GM21717 (cell line): ENCODE data around the gene MAP4K3.

ENCODE experiments used
- ATAC-seq: cut with Tn5 transposase; IDR thresholded peaks from one replicate; pipeline ENCODE4 v1.9.1; 2021; ENCODE audit warnings: mild to moderate bottlenecking, moderate library complexity; ENCODE audit not compliant: unreplicated experiment

The MAP4K3 gene

DNA sequence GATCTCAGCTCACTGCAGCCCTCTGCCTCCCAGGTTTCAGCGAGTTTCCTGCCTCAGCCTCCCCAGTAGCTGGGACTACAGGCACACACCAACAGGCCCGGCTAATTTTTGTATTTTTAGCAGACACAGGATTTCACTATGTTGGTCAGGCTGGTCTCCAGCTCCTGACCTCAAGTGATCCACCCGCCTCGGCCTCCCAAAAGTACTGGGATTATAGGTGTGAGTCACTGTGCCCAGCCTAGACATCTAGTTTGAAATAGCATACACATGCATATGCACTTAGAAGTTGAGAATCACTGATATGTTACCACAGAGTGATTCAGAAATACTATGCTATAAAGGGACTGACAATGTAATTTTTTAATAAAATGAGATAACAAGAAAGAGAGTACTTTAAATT, 123.5 kb downstream of the MAP4K3 start:
- ATAC-seq: no peak

DNA sequence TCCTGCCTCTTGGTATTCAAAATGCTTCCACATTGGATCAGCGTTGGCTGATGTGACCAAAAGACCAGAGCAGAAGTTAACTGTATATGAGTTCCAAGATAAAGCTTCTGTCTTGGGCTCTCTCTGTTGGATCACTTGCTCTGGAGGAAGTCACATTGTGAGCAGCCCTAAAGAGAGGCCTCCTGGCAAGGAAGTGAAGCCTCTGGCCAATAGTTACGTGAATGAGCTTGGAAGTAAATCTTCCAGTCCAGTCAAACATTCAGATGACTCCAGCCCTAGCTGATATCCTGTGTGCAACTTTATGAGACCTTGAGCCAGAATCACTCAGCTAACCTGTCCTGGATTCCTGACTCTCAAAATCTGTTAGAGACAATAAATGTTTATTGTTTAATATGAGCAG, 125.6 kb downstream of the MAP4K3 start:
- ATAC-seq: no peak

DNA sequence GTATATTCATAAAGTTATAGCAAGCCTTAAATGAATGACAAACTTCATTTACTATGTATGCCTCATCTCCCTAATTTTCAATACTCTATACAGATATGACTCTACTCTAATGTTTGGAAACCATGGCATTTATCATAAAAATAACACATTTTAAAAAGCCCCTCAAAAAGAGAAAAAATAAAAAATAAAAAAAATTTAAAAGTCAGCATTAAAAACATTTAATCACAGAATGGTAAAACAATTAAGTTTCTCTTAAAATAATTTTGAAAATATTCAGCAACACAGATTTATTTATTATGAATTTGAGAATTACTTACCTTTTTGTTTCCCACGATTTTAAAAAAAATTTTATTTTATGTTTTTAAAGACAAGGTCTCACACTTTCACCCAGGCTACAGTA, 128.3 kb downstream of the MAP4K3 start:
- ATAC-seq: no peak

DNA sequence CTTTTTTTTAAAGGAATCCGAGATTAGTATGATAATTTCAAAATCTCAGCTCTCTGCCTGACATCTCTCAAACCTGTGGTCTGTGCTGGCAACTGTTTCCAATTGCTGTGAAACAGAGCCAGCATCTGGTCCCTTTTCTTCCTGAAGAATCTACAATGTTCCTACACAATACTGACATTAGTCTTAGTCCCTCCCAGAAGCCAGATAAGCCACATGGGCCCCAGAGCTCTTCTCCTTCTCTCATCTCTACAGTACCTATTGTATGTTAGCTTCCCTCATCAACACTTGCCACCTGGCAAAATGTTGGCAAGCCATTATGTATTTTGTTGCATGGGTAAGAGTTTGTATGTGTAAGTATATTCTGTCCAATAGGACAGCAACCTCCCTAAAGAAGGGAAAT, 130.5 kb downstream of the MAP4K3 start:
- no peak for ATAC-seq

DNA sequence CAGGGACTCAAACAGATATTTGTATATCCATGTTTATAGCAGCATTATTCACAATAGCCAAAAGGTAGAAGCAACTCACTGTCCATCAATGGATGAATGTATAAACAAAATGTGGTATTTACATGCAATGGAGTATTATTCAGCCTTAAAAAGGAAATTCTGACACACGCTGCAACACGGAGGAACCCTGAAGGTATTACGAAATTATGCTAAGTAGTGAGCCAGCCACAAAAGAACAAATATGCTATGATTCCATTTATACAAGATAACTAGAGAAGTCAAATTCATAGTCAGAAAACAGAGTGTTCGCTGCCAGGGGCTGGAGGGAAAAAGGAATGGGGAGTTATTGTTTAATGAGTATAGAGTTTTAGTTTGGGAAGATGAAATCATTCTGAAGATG, 132.4 kb downstream of the MAP4K3 start:
- no peak for ATAC-seq

DNA sequence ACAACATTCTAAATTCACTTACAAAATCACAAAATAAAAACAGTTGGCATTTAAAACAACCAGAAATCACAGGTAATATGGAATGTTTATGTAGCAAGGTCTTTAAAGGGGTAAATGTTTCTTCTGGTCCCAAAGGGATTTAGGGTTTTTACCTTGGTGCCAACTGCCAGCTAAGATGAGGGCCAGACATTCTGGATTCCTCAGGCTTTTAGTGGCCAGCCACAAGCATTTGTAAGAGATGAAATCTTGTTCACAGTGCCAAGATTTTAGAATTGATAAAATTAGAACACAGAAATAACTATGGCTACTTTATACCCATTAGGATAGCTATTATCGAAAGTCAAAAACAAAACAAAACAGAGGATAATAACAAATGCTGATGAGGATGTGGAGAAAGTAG, 132.9 kb downstream of the MAP4K3 start:
- ATAC-seq: no peak

DNA sequence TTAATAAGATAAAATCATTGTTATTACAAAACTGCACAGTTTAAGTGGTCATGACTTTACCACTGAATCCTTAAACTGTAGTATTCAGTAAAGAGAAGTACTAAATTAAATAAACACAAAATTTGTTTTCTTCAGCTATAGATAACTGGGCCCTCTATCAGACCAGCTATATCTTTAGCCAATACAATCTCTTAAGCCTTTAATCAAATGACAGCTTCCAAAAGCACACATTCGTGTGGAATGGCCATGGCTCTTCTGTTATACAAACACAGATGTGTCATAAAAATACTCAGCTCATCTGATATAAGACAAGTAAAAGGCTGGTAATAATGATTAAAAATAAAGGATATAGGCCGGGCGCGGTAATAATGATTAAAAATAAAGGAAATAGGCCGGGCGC, 135.7 kb downstream of the MAP4K3 start:
- ATAC-seq: no peak

DNA sequence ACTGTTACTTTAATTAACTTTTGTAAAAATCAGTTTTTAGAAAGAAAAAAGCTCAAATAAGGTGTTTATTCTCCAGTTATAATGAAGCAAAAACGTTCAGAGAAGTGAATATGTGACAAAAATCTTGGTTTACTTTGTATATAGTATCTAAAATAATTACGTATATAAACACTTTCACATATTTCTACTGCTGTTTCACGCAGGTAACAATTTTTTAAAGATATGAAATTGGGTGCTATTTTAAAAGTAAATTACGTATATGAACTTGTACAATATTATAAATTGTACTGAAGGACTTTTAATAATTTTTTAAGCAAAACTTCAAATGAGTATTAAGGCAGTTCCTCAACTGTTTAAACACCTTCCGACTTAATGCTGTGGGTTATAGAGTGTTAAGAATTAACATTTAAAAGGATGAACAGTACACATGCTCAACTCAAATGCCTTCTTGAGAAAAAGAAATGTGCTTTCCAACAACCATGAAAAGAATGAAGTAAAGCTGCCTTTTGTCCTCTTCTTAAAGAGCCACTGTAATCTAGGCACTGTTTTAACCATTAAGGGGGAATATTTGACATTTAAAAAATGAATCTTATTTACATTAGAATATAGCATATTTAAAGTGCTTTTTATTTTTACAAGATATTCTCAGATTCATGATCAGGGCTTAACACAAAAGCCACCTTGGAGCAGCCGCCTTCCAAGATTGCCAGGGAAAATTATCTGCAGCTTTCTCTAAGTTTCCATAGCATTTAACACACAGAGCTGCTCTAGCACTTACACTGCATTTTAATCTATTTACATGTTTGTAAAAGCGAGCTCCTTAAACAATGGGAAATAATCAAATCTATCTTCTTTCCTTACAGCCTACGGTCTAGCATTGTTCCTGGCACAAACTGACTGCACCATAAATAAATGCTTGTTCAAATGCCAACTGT, 136.8 kb downstream of the MAP4K3 start:
- no peak for ATAC-seq

DNA sequence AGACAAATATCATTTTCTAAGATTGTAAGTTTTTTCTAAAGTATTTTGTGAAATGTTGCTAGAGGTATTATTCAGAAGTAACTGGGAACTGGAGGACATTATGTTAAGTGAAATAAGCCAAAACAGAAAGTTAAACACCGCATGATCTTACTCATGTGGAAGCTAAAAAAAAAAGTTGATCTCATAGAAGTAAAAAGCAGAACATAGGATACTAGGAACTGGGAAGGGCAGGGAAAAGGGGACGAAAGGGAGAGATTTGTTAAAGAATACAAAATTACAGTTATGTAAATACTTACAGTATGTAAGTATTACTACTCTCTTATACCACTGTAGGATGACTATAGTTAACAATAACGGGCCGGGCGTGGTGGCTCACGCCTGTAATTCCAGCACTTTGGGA, 146.7 kb downstream of the MAP4K3 start:
- ATAC-seq: no peak

DNA sequence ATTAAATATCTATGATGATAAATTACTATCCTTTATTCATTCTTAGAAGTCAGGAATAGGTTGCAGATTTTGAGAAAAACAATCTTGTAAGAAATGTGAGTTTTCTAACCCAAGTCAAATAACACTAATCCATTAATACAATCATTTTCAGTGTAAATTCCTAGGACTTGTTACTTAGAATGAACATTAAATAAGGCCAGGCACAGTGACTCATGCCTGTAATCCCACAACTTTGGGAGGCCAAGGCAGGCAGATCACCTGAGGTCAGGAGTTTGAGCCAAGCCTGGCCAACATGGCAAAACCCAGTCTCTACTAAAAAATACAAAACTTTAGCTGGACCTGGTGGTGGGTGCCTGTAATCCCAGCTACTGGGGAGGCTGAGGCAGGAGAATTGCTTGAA, 147.5 kb downstream of the MAP4K3 start:
- no peak for ATAC-seq

DNA sequence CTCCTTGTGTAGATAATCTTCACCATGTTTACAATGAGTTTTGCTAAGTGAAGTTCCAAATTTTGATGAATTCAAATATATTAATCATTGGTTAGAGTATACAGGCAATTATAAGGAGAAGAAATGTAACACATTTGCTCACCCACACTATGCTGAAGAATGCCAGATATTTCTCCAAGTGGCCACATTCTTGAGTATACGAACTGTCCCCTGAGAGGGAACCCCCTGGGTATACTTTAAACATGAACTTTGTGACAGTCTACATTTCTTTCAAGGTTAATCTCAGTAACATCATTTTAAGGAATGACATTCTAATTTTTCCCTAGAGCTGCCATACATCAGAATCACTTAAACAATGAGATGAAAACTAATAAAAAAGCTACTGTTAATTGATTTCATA, 153.5 kb downstream of the MAP4K3 start:
- ATAC-seq: no peak

DNA sequence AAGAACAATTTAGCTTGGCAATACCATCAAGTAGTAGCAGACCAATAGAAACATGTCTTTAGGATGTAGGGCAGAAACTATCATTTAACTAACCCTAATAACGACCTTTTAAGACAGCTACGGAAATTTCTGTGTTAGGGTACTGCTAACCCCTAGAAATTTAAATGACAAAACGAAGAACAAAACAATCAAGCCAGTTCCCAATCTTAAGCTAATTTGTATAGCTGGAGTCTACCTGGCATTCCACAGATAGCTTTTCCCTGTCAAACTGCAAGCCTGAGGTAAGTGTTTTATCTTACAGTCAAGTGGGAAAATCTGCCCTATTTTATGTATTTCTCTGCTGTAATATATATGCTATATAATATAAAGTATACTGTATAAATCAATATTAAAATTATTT, 155.7 kb downstream of the MAP4K3 start:
- ATAC-seq: no peak

DNA sequence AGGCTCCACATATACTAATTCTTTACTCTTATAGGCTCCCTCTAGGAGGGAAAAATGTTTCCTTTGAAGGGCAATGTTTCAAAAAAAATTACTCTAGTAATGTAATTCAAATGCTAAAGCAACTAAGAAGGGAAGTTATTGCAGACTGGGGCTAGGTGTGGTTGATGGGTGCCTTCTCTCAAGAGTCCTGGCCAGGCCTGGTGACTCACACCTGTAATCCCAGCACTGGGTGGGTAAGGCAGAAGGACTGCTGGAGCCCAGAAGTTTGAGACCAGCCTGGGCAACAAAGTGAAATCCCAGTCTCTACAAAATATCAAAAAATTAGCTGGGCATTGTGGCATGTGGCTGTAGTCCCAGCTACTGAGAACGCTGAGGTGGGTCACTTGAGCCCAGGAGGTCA, 162.1 kb downstream of the MAP4K3 start:
- no peak for ATAC-seq

DNA sequence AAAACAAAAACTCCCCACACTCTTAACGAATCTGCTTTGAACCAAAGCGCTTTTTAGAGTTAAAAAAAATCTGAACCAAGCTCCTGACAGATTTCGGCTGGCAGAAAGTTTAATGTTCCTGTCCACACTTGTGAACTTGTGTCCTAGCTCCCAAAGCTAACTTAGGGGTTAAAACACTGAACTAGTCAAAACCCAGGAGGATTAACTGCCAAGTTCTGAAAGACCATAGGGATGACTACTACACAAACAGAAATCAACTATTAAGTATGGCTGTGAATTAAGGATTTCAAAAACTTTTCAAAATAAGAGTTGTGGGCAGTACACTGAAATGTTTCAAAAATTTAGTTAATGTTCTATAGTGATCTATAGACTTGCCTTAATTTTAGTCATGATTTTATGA, 167.1 kb downstream of the MAP4K3 start:
- no peak for ATAC-seq

DNA sequence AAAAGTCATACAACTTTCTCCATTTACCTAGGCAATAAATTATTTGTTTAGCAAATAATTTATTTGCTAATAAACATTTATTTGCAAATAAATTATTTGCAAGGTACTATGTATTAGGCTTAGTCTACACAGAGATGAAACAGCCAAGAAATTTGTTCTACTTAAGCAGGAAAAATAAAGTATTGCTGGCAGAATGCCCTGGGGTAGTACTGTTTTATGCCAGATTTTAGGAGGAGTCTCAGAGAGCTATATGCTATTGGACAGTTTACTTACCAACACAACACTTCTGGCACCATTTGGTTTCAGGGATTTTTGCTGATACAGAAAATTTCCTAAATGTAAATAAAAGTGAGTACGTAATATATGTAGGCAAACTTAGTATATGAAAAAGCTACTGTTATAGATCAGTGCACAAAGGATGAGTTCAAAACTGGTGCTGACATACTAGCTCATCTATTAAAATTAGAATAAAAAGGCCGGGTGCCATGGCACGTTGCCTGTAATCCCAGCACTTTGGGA, 170.1 kb downstream of the MAP4K3 start:
- ATAC-seq: no peak

DNA sequence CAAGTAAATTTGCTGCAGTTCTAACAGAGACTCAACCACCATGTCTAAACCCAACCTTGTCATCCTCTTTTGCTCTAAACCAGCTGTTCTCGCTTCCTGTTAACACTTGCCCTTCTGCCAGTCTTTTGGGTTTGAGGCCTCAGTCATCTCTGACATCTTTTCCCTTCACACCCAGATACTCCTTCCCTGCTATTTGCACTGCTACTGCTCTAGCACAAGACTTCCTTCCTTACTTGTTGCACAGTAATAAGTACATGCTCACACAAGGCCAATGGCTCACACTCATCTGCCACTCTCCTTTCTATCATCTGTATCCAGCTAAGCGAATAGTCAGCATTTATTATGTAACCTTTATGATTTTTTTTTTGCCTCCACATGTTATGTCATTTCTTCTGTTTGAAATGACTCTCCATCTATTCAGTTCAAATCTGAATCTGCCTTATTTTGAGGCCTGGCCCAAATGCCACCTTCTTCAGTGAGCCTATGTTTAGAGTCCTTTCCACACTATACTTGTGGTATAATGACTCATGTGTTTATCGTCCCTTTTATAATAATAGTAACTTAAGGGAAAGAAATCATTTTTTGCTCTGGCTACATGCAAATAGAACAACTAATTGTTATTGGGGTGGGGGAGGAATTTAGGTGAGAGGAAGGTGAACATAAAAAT, 170.8 kb downstream of the MAP4K3 start:
- peak; percentile 85 for ATAC-seq

DNA sequence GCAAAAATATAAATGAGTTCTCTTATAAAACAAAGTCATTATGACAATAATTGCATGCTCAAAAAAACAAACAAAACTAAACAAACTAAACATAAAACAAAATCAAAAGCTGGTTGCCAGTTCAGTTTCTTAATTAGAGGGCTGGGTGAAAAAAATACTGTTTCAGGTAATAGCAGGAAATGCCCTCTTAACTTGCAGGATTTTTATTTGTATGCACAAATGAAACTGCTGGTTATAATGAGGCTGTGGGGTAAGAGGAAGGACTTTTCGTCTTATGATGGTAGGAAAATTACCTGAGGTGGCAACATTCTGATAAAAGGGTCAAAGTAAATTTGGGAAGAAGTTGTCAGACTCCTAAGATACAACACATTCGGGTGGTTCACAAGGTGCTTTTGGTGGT, 171.8 kb downstream of the MAP4K3 start:
- no peak for ATAC-seq

DNA sequence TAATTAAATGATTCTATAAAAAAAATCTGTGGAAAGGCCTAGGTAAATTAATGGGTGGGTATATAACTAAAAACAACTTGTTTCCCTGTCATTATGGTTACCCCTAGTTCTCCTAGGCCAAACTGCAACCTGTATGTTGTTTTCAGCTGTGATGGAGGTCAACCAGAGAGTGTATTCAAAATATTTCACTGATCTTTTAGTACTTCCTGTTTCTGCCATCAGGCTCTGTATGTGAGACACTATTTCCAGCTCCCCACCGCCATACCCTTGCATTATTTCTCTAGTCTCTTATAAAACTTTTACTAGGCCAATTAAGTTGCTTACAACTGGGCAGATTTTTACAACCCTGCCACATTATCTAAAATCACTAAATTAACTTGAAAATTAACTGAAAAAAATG, 172.4 kb downstream of the MAP4K3 start:
- peak; percentile 54 for ATAC-seq

DNA sequence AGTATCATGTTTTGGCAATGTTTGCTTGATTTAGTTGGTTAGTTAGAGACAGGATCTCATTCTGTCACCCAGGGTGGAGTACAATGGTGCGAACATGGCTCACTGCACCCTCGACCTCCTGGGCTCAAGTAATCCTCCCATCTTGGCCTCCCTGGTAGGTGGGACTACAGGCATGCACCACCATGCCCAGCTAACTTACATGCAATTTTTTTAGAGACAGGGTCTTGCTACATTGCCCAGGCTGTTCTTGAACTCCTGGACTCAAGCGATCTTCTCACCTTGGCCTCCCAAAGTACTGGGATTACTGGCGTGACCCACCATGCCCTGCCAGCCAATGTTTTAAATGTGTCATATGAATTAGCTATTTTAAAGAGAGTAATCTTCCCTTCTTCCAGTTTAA, 177.0 kb downstream of the MAP4K3 start:
- ATAC-seq: no peak

DNA sequence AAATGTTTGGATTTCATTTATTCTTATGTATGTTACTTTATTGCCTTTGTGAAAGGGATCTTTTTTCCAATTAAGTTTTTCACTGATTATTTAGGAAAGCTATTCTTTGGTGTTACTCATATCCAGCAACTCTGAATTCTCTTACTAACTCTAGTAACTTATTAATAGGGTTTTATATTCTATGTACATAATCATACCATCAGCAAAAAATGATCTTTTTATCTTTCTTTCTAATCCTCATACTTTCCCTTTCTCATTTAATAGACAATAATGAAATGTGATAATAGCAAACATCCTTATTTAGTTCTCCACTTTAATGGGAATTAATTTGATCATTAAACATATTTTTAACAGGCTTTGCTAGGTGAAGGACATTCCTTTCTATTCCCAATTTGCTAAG, 181.0 kb downstream of the MAP4K3 start:
- no peak for ATAC-seq

DNA sequence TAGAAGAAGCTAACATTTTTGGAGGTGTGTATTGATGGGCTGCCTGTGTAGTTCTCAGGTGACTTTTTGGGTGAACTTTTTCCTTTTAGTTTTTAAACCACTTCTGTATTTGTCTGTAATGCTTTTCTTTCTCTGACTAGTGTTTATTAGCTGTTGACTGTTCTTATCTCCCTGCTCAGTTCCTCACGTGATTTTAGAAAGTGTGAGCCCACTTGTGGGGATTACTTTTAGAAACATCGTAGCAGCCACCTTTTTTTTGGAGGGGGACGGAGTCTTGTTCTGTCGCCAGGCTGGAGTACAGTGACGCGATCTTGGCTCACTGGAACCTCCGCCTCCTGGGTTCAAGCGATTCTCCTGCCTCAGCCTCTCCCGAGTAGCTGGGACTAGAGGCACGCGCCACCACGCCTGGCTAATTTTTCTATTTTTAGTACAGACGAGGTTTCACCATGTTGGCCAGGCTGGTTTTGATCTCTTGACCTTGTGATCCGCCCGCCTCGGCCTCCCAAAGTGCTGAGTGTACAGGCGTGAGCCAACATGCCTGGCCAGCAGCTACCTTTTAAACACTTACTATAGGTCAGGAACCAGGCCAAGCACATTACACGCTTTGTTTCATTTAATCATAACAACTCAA, 184.1 kb downstream of the MAP4K3 start:
- no peak for ATAC-seq
